Measurements from ENCODE around the gene CNN2.

CNN2 gene

DNA sequence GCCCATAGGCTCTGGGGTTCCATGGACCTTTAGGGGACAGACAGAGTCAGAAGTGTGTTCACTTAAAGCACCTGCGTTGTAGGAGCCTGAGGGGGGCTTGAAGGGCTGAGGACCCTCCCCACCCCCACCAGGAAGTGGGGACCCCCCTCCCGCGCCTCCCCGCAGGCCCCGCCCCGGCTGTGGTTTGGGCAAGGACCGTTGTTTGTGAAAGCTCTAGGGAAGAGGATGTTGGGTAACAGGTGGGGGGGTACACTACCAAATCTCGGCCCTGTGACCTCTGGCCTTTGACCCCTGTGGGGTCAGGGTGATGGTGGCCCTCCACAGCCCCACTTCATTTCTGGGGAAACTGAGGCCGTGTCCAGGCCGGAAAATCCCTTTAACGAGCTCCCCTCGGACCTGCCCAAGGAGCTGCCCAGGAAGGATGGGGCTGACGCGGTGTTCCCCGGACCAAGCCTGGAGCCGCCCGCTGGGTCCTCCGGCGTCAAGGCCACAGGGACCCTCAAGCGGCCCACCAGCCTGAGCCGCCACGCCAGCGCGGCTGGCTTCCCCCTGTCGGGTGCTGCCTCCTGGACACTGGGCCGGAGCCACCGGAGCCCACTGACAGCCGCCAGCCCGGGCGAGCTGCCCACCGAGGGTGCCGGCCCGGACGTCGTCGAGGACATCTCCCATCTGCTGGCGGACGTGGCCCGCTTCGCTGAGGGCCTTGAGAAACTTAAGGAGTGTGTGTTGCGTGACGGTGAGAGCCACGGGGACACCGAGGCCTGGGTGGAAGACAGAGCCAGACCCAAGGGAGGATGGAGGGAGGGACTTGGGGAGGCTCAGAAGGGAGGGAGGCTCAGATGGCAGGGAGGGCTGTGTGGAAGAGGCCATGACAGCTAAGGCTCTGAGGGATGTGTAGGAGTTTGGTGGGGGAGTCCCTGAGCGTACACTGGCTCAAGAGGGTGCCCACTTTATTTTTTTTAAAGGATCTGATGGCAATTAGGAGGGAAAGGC, 41.9 kb downstream of the CNN2 start:
- no peak for DNase-seq

DNA sequence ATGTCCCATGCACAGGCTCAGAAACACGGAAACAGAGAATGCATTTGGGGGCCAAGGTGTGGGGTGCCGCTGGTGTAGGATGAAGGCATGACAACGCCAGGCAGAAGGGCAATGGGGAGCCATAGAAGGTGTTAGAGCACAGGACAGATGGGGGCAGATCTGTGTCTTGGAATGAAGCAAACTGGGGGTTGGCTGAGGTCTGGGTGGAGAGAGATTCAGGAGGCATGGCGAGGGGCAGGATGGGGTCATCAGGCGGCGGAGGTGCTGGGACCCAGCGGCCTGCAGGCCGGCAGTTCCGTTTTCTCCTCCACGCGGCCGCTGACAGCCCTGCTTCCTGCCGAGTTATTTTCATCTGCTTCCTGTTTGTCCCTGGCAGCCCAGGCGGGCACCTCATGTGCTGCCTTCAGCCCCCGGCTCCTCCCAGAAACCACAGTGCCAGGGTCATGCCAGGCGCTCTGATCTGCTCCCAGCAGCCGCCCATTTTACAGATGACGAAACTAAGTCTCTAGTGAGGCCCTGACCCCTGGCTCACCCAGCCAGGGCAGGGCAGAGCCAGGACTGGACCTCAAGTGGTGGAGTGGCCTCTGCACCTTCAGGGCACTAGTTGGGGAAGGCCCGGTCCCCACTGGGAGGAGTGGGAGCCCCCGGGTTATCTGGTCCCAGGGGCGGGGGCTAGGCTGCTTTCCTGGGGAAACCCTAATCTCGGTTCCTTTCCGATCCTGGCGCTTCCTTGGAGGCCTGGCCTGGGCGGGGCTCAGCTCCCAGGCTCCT, 42.8 kb downstream of the CNN2 start:
- no peak for DNase-seq

DNA sequence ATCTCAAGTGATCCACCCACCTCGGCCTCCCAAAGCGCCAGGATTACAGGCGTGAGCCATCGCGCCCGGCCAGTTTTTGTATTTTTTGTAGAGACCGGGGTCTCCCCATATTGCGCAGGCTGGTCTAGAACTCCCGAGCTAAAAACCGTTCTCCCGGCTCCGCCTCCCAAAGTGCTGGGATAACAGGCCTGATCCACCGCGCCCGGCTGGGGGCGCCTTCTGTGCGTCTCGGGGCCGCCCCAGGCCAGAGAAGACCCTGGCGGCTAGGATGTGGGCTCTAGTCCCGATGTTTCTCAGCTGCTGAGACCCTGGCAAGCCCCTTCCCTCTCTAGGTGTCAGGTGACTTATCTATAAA, 44.1 kb downstream of the CNN2 start:
- DNase-seq, result no peak

DNA sequence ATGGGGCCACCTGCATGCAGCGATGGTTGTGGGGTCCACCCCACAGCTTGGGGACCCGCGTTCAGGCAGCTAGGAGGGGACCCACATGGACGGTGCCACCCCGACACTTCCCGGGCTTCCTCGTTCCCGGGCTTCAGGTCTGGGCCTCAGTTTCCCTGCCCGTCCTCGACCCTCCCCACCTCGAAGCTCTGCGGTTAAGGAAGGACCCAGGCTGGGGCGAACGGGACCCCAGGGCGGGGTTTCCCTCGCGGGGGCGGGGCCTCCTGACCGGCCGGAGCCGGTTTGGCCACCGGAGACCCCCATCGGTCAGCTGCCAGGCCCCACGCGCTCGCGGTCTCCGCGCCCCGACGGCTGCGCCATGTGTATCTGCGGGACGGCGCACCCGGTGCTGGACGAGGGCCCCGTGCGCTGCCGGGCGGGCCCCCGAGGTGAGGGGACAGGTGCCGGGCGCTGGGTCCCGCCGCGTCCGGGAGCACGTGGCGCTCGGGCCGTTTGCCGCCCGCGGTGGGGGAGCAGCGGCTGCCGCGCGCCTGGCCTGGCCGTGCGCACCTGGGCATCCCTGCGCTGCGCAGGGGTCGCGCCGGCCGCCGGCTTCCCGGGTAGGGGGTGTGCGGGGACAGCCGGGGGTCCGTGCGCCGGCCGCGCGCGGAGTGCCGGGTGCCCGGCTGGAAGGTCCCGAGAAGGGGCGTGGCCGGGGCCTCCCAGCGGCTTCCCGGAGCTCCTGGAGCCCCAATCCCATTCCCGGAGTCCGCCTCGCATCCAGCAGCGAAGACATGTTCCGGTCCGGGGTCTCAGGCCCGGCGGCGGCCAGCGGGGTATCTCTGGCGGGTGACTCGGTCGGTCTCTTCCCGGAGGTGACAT, 44.8 kb downstream of the CNN2 start:
- no peak for DNase-seq

DNA sequence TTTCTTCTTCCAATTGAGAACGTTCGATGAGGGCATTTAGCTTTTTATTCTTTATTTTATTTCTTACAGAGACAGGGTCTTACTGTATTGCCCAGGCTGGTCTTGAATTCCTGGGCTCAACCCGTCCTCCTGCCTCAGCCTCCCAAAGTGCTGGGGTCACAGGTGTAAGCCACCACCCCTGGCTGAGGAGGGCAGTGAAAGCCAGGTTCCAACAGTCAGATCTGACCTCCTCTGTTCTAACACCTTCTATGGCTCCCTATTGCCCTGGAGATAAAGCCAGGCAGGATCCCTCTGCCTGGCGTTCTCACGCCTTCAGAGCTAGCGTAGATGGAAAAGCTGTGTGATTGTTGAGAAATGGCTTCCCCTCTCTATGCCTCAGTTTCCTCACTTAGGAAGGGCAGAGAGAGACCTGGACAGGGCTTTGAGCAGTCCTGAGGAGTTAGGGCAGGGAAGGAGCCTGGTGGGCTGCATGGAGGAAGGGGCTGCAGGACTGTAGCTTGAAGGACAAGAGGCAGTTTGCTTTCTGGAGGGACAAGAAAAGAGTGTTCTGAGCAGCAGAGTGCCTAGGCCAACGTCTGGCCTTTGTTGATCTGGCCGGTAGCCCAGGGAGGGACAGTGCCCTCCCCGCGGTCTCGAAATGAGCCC, 46.1 kb downstream of the CNN2 start:
- no peak for DNase-seq

DNA sequence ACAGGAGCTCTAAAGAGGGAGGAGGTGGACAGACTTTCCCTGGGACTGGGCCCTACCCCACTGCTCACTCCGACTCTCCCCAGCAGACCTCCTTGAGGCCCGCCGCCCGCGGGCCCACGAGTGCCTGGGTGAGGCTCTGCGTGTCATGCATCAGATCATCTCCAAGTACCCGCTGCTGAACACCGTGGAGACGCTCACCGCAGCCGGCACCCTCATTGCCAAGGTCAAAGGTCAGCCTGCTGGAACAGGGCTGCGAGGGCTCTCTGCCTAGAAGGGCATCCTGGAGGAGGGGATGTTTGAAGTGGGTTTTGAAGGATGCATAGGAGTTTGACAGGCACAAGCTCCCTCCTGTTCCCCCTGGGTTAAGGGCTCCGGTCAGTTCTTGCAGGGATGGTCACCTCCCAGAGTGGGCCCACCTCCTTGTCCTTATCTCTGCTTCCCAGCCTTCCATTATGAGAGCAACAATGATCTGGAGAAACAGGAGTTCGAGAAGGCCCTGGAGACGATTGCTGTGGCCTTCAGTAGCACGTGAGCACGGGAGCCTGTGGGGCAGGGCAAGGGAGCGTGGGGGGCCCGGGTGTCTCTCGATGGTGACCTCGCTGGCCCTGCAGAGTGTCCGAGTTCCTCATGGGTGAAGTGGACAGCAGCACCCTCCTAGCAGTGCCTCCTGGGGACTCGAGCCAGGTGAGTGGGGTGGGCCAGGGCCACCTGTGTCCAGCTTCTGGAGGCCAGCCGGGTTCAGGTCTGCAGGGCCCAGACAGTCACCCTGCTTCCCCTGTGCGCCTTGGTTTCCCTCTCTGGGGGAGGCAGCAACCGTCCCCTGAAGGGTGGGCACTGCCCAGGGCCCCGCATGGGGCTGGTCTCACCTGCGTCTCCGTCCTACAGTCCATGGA, 46.9 kb downstream of the CNN2 start:
- no peak for DNase-seq

DNA sequence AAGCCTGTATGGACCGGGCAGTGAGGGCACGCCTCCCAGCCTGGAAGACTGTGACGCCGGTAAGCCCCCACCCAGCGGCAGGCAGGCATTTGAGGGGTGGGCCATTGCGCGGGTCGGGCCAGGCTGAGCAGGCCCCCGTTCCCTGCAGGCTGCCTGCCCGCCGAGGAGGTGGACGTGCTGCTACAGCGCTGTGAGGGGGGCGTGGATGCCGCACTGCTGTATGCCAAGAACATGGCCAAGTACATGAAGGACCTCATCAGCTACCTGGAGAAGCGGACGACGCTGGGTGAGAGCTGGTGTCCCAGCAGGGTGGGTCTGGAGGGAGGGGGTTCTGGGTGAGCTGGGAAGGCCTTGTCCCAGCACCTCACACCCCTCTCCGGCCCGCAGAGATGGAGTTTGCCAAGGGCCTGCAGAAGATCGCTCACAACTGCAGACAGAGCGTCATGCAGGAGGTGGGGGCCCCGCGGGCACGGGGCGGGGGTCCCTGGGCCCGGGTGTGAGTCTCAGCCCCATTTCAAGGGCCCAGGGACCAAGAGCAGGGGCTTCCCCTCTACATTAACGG, 47.6 kb downstream of the CNN2 start:
- no peak for DNase-seq

DNA sequence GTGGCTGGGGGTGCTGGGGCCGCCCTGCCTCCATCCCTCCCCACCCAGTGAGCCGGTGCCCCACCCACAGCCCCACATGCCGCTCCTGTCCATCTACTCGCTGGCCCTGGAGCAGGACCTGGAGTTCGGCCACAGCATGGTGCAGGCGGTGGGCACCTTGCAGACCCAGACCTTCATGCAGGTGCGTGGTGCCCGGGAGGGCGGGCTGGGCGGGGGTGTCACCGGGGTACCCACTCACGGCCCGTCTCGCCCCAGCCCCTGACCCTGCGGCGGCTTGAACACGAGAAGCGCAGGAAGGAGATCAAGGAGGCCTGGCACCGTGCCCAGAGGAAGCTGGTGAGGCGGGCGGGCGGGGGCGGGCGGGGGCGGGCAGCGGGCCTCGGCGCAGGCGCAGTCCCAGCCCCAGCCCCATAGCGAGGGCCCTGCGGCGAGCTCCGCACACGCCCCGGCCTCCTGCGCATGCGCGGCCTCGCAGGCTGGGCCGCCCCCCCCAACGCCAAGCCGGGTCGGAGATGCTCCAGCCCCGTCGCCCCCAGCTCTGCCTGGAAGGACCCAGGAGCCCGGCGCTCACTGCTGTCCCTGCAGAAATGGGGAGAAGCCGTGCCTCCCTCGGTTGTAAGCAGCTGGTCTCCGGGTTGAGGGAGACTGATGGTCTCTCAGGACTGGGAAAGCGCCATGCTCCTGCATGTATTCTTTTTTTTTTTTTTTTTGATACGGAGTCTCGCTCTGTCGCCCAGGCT, 48.3 kb downstream of the CNN2 start:
- peak; percentile 55 for DNase-seq

DNA sequence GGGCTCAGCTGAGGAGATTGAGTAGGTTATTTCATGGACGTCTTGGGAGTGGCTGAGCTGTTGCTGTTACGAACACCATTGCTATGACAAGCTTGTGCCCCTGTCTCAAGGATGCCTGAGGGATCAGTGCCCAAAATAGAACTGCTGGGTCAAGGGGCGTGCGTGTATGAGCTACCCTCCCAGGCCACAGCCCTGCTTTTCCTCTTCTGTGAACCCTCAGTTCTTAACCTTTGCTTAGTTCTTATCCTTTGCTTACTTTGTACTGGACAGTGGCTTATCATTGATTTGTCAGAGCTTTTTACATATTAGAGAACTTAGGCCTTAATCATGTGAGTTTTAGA, 49.6 kb downstream of the CNN2 start:
- DNase-seq, result no peak

DNA sequence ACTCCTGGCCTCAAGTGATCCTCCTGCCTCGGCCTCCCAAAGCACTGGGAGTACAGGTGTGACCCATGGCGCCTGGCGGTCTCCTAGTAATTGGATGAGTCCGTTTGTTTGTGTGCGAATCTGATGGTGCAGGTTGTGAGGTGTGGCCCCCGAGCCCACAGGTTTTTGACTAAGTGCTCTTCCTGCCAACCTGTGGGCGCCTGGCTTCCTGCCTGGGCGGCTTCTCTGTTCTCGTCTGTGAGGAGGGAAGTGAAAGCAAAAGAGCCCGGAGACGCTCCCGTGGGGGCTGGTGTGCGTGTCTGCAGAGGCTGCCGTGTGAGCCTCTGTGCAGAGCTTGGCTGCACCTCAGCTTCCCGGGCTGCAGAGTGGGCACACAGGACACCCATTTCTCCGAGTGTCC, 50.5 kb downstream of the CNN2 start:
- DNase-seq, result no peak

DNA sequence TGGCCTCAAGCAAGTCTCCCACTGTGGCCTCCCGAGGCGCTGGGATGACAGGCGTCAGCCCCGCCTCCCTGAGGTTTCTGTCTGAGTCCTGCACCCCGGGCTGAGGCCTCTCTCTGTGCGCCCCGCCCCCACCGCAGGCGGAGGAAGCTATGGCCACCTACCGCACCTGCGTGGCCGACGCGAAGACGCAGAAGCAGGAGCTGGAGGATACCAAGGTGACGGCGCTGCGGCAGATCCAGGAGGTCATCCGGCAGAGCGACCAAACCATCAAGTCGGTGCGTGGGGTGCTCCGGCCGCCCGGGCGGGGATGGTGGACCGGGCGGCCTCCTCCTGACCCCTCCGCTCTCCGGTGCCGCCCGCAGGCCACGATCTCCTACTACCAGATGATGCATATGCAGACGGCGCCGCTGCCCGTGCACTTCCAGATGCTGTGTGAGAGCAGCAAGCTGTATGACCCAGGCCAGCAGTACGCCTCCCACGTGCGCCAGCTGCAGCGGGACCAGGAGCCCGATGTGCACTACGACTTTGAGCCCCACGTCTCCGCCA, 53.2 kb downstream of the CNN2 start:
- DNase-seq, result no peak

DNA sequence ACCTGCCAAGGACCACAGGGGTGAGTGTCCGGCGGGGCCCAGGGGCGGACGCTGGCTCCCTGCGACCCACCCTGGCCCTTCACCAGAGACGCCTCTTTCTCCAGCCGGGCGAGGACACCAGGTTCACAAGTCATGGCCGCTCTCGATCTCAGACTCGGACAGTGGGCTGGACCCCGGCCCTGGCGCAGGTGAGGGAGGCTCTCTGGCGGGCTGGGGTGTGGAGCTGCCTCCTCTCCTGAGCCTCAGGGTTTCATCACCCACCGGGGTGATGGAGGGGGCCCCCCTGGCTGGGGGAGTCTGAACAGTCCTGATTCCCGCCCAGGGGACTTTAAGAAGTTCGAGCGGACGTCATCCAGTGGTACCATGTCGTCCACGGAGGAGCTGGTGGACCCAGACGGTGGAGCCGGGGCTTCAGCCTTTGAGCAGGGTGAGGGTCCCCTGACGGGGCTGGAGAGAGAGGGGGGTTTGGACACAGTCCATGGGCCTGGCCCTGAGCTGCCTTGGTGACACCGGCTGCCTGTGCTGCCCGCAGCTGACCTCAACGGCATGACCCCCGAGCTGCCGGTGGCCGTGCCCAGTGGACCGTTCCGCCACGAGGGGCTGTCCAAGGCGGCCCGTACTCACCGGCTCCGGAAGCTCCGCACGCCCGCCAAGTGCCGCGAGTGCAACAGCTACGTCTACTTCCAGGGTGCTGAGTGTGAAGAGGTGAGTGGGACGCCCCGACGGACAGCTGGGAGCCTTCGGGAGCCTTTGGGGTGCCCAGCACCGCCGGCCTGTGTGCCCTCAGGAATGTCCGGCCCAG, 54.2 kb downstream of the CNN2 start:
- no peak for DNase-seq

DNA sequence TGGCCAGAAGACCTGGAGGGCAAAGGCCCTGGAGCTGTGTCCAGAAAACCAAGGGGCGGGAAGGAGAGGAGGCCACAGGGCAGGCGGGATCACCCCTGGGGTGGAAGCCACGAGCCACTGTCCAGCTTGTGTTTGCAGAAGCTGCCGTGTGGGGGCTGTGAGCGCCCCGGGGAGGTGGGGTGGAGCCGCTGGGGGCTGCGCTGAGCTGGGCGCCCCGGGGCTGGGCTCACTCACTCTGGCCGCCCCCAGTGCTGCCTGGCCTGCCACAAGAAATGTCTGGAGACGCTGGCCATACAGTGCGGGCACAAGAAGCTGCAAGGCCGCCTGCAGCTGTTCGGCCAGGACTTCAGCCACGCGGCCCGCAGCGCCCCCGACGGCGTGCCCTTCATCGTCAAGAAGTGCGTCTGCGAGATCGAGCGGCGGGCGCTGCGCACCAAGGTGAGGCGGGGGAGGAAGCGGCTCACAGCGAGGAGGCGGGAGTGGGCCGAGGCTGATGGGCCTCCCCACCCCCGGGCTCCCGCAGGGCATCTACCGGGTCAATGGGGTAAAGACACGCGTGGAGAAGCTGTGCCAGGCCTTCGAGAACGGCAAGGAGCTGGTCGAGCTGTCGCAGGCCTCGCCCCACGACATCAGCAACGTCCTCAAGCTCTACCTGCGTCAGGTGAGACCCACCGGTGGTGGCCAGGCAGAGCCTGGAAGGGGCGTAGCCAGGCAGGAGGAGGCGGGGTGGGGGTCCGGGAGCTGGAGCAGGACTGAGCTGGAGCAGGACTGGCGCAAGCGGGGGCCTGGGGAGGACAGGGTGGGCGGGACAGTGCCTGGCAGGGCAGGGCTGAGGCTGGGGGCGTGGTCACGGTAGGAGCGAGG, 55.1 kb downstream of the CNN2 start:
- DNase-seq, result no peak

DNA sequence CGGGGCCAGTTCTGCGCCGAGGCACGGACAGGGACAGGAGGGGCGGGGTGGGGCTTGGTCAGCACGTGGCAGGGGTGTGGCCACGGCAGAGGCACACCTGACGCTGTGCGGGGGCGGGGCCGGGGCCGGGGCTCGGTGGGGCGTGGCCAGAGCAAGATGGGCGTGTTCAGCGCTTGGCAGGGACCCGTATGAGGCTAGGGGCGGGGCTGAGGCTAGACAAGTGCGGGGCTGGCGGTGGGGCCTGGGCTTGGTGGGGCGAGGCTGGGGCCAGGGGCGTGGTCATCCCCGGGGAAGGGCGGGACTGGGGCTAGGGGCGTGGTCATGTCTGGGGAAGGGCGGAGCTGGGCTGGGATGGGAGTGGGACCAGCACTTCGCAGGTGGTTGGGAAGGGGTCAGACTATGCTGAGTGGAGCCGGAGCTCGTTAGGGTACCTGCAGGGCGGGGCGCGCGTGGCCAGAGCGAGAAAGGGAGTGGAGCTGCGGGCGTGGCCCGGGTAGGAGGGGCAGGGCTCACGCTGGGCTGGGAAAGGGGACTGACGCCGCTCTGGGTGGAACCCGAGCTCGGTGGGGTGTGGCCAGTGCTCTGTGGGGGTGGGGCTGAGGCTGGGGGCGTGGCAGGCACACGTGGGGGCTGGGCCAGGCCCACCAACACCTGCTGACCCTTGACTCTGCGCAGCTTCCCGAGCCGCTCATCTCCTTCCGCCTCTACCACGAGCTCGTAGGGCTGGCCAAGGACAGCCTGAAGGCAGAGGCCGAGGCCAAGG, 55.9 kb downstream of the CNN2 start:
- DNase-seq, result no peak

DNA sequence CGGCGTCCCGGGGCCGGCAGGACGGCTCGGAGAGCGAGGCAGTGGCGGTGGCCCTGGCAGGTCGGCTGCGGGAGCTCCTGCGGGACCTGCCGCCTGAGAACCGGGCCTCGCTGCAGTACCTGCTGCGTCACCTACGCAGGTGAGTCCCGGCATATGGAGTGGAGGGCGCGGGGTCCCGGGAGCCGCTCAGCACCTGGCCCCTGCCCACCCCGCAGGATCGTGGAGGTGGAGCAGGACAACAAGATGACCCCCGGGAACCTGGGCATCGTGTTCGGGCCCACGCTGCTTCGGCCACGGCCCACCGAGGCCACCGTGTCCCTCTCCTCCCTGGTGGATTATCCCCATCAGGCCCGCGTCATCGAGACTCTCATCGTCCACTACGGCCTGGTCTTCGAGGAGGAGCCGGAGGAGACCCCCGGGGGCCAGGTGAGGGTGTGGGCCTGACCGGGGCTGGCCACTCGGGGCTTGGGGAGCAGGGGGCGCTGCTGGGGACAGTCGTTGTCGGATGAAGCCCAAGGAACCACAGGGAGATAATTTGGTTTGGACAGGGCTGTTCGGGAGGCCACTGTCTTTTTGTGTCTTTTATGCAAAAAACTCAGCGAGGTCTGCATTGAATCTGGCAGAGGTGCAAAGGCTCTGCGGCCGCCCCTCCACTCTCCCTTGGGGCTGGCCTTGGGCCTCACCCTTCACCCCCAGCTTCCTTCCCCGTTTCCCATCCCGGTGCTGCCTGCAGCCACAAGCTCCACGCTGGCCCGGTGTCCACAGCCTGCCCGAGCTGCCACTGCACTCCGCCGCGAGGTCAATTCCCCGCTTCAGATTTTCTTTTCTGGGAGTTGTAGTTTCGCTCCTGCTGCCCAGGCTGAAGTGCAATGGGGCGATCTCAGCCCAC, 56.8 kb downstream of the CNN2 start:
- no peak for DNase-seq

Measured in GOT3 (cell line).